ENCODE data around the gene COX15. TPM values are rescaled to one million over a fixed set of nuclear protein-coding genes. Genes with fewer than 3 reads are reported as not detected.

The COX15 gene
- total and polyA plus RNA-seq, 2 of the 8 experiments (the other 6 are each of a cell fraction or from before 2014, with no cell fraction given), result 17.5 to 36.6 TPM

DNA sequence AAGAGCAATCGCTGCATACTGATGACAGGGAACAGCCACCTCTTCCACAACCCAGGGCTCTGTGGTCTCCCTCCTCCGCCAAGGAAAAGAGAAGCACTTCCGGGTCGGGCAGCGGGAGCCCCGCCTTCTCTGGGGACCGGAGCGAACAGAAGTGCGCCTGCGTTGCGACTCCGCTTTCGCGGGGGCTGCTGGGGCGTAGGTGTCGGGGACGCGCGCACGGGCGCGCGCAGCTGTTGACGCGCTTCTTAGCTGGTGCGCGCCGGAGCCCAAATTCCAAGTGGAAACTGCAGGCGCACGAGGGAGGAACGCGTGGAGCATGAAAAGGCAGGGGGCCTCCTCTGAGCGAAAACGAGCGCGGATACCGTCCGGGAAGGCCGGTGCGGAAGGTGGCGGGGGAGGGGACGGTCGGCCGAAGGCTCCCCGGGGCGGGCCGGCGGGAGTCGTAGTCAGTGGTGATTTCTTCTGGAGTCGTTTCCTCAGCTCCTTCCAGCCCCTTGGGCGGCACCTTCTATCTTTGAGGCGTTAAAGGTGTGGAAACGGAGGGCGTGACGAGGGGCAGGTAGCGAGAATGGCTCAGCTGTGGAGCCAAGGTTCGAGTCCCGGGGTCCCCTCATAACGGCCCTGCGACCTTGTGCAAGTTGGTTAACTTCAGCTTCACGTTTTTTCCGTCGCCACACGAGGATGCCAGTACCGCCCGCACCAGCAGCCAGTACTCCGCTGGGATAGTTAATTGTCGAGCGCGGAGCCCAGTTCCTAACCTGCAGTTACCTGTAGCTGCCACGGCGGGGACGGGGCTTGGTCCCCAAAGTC, at the start of gene COX15, which contains the start of gene CUTC (continued):
- TF ChIP-seq SP4 (IDR thresholded peaks at IDR 0.05; ENCODE audit: low read length), result peak; percentile 35; the same call in 1 of the 2 replicates
- TF ChIP-seq PHF8 (conservative IDR thresholded peaks at IDR 0.05; ENCODE audit: low read depth, low read length), result peak; percentile 79
- TF ChIP-seq RBBP5 (IDR thresholded peaks at IDR 0.05; ENCODE audit: borderline replicate concordance, low read depth, low read length), result peak; percentile 98
- peak; percentile 64; the same call in 1 of the 2 replicates for TF ChIP-seq CREB1 (IDR thresholded peaks at IDR 0.05)
- TF ChIP-seq TBP (IDR thresholded peaks at IDR 0.05; ENCODE audit: low read depth, low read length), result peak; percentile 77
- TF ChIP-seq POLR2AphosphoS5 (IDR thresholded peaks at IDR 0.05; ENCODE audit: low read depth, low read length), result peak; percentile 72
- TF ChIP-seq CBX5 (IDR thresholded peaks at IDR 0.05; ENCODE audit: low read depth, low read length), result no peak
- no peak for TF ChIP-seq POU5F1 (IDR thresholded peaks at IDR 0.05; ENCODE audit: low read depth, low read length)
- TF ChIP-seq, protein P1, sequence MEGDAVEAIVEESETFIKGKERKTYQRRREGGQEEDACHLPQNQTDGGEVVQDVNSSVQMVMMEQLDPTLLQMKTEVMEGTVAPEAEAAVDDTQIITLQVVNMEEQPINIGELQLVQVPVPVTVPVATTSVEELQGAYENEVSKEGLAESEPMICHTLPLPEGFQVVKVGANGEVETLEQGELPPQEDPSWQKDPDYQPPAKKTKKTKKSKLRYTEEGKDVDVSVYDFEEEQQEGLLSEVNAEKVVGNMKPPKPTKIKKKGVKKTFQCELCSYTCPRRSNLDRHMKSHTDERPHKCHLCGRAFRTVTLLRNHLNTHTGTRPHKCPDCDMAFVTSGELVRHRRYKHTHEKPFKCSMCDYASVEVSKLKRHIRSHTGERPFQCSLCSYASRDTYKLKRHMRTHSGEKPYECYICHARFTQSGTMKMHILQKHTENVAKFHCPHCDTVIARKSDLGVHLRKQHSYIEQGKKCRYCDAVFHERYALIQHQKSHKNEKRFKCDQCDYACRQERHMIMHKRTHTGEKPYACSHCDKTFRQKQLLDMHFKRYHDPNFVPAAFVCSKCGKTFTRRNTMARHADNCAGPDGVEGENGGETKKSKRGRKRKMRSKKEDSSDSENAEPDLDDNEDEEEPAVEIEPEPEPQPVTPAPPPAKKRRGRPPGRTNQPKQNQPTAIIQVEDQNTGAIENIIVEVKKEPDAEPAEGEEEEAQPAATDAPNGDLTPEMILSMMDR (IDR thresholded peaks at IDR 0.05; ENCODE audit: control extremely low read depth in 1 of 3, insufficient read depth in 1 of 3, low read depth in 1 of 3, low read length in 3 of 3), result peak; percentile 42 to 60 (median 47); a peak in 3 of 4 replicates
- peak; percentile 90 for TF ChIP-seq GABPA (IDR thresholded peaks at IDR 0.05; ENCODE audit: borderline replicate concordance, insufficient read depth, low read length)
- 0 out of 2 replicates have a peak, but pooled peaks have one; percentile 3 for TF ChIP-seq BACH1 (IDR thresholded peaks at IDR 0.05; ENCODE audit: low read length)
- peak; percentile 51; the same call in 1 of the 2 replicates for TF ChIP-seq TEAD4 (IDR thresholded peaks at IDR 0.05; ENCODE audit: low read depth, low read length)
- TF ChIP-seq SIX5 (IDR thresholded peaks at IDR 0.05; ENCODE audit: low read depth, low read length), result no peak
- no peak for TF ChIP-seq ATF3 (IDR thresholded peaks at IDR 0.05; ENCODE audit: insufficient read depth, low read depth, low read length)
- TF ChIP-seq POLR2A (IDR thresholded peaks at IDR 0.05; ENCODE audit: control extremely low read depth in 1 of 2, low read depth in 2 of 2, low read length in 2 of 2), result peak; percentile 86 to 93
- peak; percentile 65 for TF ChIP-seq TAF7 (optimal IDR thresholded peaks at IDR 0.05; ENCODE audit: borderline replicate concordance, low read depth, low read length)
- no peak for TF ChIP-seq SP2 (IDR thresholded peaks at IDR 0.05; ENCODE audit: low read length)
- peak; percentile 73; the same call in 1 of the 2 replicates for TF ChIP-seq CHD2 (IDR thresholded peaks at IDR 0.05; ENCODE audit: low read length)
- TF ChIP-seq KDM5A (IDR thresholded peaks at IDR 0.05; ENCODE audit: low read length), result peak; percentile 53; the same call in 1 of the 2 replicates
- TF ChIP-seq TAF1 (IDR thresholded peaks at IDR 0.05; ENCODE audit: low read depth, low read length), result peak; percentile 89
- TF ChIP-seq JUN (IDR thresholded peaks at IDR 0.05; ENCODE audit: low read depth, low read length), result 0 out of 2 replicates have a peak, but pooled peaks have one; percentile 10
- TF ChIP-seq YY1 (IDR thresholded peaks at IDR 0.05; ENCODE audit: low read depth, low read length), result 0 out of 2 replicates have a peak, but pooled peaks have one; percentile 30
